ENCODE measurements around the gene BATF3.

DNA sequence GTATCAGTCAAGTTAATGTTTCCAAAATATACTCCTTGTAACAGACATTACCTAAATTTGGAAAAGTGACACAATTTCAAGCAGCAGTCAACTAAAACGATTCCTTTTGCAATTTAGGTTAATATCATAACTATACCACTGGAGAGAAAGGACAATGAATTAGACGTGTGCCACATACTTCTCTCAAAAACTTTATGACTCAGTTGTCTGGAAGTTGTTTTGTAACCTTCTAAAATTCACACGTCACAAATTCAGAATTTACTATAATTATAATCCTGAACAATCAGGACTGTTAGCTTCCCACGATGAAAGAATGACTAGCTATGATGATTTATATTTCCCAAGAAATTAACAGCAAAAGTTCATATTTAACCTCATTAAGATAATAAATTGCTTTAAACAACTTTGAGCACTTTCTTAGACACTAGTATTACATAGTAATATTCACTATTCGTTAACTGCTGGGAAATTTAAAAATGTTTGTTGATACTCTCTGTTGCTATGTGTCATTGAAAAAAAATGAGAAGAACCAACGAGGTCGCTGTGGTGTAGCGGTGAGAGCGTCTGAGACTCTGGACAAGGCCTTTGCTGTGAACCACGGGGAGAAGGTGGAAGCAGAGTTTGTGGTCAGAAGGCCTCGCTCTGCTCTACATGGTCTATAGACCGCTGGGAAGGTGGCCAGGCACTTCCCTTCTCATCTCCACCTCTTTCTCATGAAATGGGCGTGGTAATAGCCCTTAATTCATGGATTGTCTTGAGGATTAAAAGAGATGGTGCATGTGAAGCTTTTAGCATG, 27.9 kb upstream of the BATF3 start:
- TF ChIP-seq, protein P1, sequence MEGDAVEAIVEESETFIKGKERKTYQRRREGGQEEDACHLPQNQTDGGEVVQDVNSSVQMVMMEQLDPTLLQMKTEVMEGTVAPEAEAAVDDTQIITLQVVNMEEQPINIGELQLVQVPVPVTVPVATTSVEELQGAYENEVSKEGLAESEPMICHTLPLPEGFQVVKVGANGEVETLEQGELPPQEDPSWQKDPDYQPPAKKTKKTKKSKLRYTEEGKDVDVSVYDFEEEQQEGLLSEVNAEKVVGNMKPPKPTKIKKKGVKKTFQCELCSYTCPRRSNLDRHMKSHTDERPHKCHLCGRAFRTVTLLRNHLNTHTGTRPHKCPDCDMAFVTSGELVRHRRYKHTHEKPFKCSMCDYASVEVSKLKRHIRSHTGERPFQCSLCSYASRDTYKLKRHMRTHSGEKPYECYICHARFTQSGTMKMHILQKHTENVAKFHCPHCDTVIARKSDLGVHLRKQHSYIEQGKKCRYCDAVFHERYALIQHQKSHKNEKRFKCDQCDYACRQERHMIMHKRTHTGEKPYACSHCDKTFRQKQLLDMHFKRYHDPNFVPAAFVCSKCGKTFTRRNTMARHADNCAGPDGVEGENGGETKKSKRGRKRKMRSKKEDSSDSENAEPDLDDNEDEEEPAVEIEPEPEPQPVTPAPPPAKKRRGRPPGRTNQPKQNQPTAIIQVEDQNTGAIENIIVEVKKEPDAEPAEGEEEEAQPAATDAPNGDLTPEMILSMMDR (IDR thresholded peaks at IDR 0.05; ENCODE audit: insufficient read depth, low read length, poor library complexity, severe bottlenecking) = no peak
- TF ChIP-seq EZH2phosphoT487 (conservative IDR thresholded peaks at IDR 0.05; ENCODE audit: low read length) = no peak

Measured in SU-DHL-6 (cell line).